Endodermal cell (in vitro differentiated cells): ENCODE measurements around the gene LRFN2. TPM values are rescaled to one million over a fixed set of nuclear protein-coding genes. Genes with fewer than 3 reads are reported as not detected.

Source experiments
- DNase-seq: peaks from one replicate; pipeline ENCODE4 v3.0.0-alpha.2; 2017
- H3K27ac ChIP-seq: 2 replicates; pipeline ENCODE4 v1.5.1; 2013; ENCODE audit warnings: mild to moderate bottlenecking, low read depth, low read length, moderate library complexity
- H3K27me3 ChIP-seq: 2 replicates; pipeline ENCODE4 v1.6.1; 2013; ENCODE audit warnings: mild to moderate bottlenecking, low read length, moderate library complexity; ENCODE audit not compliant: insufficient read depth, control insufficient read depth, poor library complexity, severe bottlenecking
- H3K36me3 ChIP-seq: 2 replicates; pipeline ENCODE4 v1.7.0; 2013; ENCODE audit warnings: mild to moderate bottlenecking, low read length, moderate library complexity; ENCODE audit not compliant: control insufficient read depth, insufficient read depth
- H3K4me1 ChIP-seq: one replicate; pipeline ENCODE4 v1.7.0; 2013; ENCODE audit warnings: low read length; ENCODE audit not compliant: control insufficient read depth, insufficient read depth
- H3K4me3 ChIP-seq: 2 replicates; pipeline ENCODE4 v1.5.1; 2013; ENCODE audit warnings: mild to moderate bottlenecking, low read length, moderate library complexity
- H3K9ac ChIP-seq: 2 replicates; pipeline ENCODE4 v1.6.1; 2013; ENCODE audit warnings: mild to moderate bottlenecking, low read length, moderate library complexity; ENCODE audit not compliant: poor library complexity, severe bottlenecking; ENCODE audit errors: extremely low read depth
- H3K9me3 ChIP-seq: 2 replicates; pipeline ENCODE4 v1.6.1; 2013; ENCODE audit warnings: mild to moderate bottlenecking, low read length, moderate library complexity; ENCODE audit not compliant: control insufficient read depth
- H3K27ac Mint-ChIP-seq: 2 replicates; pipeline ENCODE4 v1.8.0; 2020; ENCODE audit warnings: mixed read lengths
- H3K27me3 Mint-ChIP-seq: 2 replicates; pipeline ENCODE4 v1.8.0; 2021; ENCODE audit warnings: mild to moderate bottlenecking, mixed read lengths; ENCODE audit not compliant: insufficient read depth
- H3K36me3 Mint-ChIP-seq: 2 replicates; pipeline ENCODE4 v1.8.0; 2020; ENCODE audit warnings: low read depth, mixed read lengths
- H3K4me1 Mint-ChIP-seq: 2 replicates; pipeline ENCODE4 v1.8.0; 2020; ENCODE audit warnings: mixed read lengths
- H3K4me3 Mint-ChIP-seq: 2 replicates; pipeline ENCODE4 v1.8.0; 2020; ENCODE audit warnings: mild to moderate bottlenecking, moderate library complexity, mixed read lengths
- H3K9me3 Mint-ChIP-seq: 2 replicates; pipeline ENCODE4 v1.8.0; 2020; ENCODE audit warnings: mild to moderate bottlenecking, mixed read lengths
- CTCF ChIP-seq: fragments of 200-600 bp; sonication (generic); conservative IDR thresholded peaks from 2 replicates; pipeline ENCODE4 v1.5.0; 2021; ENCODE audit warnings: antibody characterized with exemption, mild to moderate bottlenecking
- WGBS, 2 experiments: methylation state at CpG; one replicate each; pipeline versions ENCODE4 v1.1.5 to v1.1.7; 2013; ENCODE audit warnings: missing lambda C conversion rate in 2 of 2, mixed read lengths in 1 of 2; ENCODE audit not compliant: insufficient coverage in 1 of 2, insufficient read length in 1 of 2; 5-methylcytosine and 5-hydroxymethylcytosine counted together
- total RNA-seq, 2 donors: library from RNA; stranded (reverse); fragmentation: NEBNext Ultra II Directional in 1 of 2; extraction: Animal tissue kit (Norgen Biotek cat#: 25700) in 1 of 2; gene quantifications; 2 replicates in 1 of 2; 3 replicates in 1 of 2; pipeline ENCODE4 v1.2.1, GENCODE V29; 2021

LRFN2 gene
- total RNA-seq, 2 donors from 2014 or later, result 0.15 TPM; not detected in 1

GRCh38 chr6:40342723-40343122 lies 244.4 kb downstream of the LRFN2 start:
- H3K4me1 Mint-ChIP-seq, result peaks cover 21% of the 10 kb centered on the region
- H3K27me3 Mint-ChIP-seq, result peaks cover 5% of the 10 kb centered on the region
- no peak overlapping the region for H3K4me3 ChIP-seq
- H3K36me3 Mint-ChIP-seq, result no peaks in the 10 kb centered on the region
- no peak overlapping the region for H3K27ac ChIP-seq
- no peaks in the 10 kb centered on the region for H3K36me3 ChIP-seq
- H3K27me3 ChIP-seq, result no peaks in the 10 kb centered on the region
- peaks cover 7% of the 10 kb centered on the region for H3K4me1 ChIP-seq
- no peak overlapping the region for H3K9ac ChIP-seq
- TF ChIP-seq CTCF, result no peak
- no peaks in the 10 kb centered on the region for H3K9me3 ChIP-seq
- WGBS, 2 experiments, result 83 to 84% methylated on average over 4 to 6 of the region's 6 CpGs
- no peak overlapping the region for H3K4me3 Mint-ChIP-seq
- no peaks in the 10 kb centered on the region for H3K9me3 Mint-ChIP-seq
- H3K27ac Mint-ChIP-seq, result no peak overlapping the region
- DNase-seq, result peak; percentile 50

GRCh38 chr6:40341726-40342125 lies 245.4 kb downstream of the LRFN2 start:
- no peaks in the 10 kb centered on the region for H3K36me3 Mint-ChIP-seq

More at GRCh38 chr6:40341726-40342125, 245.4 kb downstream of the LRFN2 start:
- Mint-ChIP-seq H3K27ac (no peak overlapping the region), H3K9me3 (no peaks in the 10 kb centered on the region), H3K27me3 (peaks cover 5% of the 10 kb centered on the region), H3K4me1 (peaks cover 21% of the 10 kb centered on the region), H3K4me3 (no peak overlapping the region)
- peak; percentile 4 for DNase-seq
- 93% methylated on average over 1 of the region's 1 CpG; no CpG with 5 or more reads in 1 of the 2 experiments for WGBS, 2 experiments
- Histone ChIP-seq H3K4me1 (peaks cover 7% of the 10 kb centered on the region), H3K9ac (no peak overlapping the region), H3K4me3 (no peak overlapping the region), H3K27ac (no peak overlapping the region), H3K27me3 (no peaks in the 10 kb centered on the region), H3K9me3 (no peaks in the 10 kb centered on the region), H3K36me3 (no peaks in the 10 kb centered on the region)
- no peak for TF ChIP-seq CTCF
